Glutamatergic neuron (in vitro differentiated cells): ENCODE measurements around the gene LDAH. TPM values are rescaled to one million over a fixed set of nuclear protein-coding genes. Genes with fewer than 3 reads are reported as not detected.

Experiments used
- DNase-seq: peaks from one replicate; pipeline ENCODE4 v3.0.0; 2022
- H3K27ac Mint-ChIP-seq: one replicate; pipeline ENCODE4 v1.8.0; 2020; ENCODE audit warnings: mild to moderate bottlenecking, mixed read lengths, inconsistent platforms; ENCODE audit not compliant: unreplicated experiment
- H3K27me3 Mint-ChIP-seq: one replicate; pipeline ENCODE4 v1.8.0; 2020; ENCODE audit warnings: mild to moderate bottlenecking, moderate library complexity, mixed read lengths, inconsistent platforms; ENCODE audit not compliant: unreplicated experiment
- H3K36me3 Mint-ChIP-seq: one replicate; pipeline ENCODE4 v1.8.0; 2020; ENCODE audit warnings: mild to moderate bottlenecking, mixed read lengths, inconsistent platforms; ENCODE audit not compliant: unreplicated experiment
- H3K4me1 Mint-ChIP-seq: one replicate; pipeline ENCODE4 v1.8.0; 2020; ENCODE audit warnings: mild to moderate bottlenecking, low read depth, mixed read lengths, inconsistent platforms; ENCODE audit not compliant: unreplicated experiment
- H3K4me3 Mint-ChIP-seq: one replicate; pipeline ENCODE4 v1.8.0; 2020; ENCODE audit warnings: mild to moderate bottlenecking, mixed read lengths, inconsistent platforms; ENCODE audit not compliant: unreplicated experiment
- H3K9me3 Mint-ChIP-seq: one replicate; pipeline ENCODE4 v1.8.0; 2020; ENCODE audit warnings: mild to moderate bottlenecking, moderate library complexity, mixed read lengths, inconsistent platforms; ENCODE audit not compliant: unreplicated experiment
- CTCF ChIP-seq: fragments of 200-600 bp; sonication (generic); IDR thresholded peaks from one replicate; pipeline ENCODE4 v1.5.0; 2021; ENCODE audit not compliant: partially characterized antibody, unreplicated experiment
- total RNA-seq: library from RNA; stranded (reverse); fragmentation: NEBNext Ultra II Directional; extraction: Animal tissue kit (Norgen Biotek cat#: 25700); gene quantifications from one replicate; pipeline ENCODE4 v1.2.1, GENCODE V29; 2021; ENCODE audit not compliant: unreplicated experiment

The LDAH gene
- total RNA-seq, 1 donor from 2014 or later = 33.7 TPM

GRCh38 chr2:20766798-20767644 is 55.9 kb downstream of the LDAH start:
- no peak overlapping the region for H3K4me3 Mint-ChIP-seq
- peaks cover 12% of the 10 kb centered on the region for H3K36me3 Mint-ChIP-seq
- peaks cover 3% of the 10 kb centered on the region for H3K27me3 Mint-ChIP-seq
- no peak for DNase-seq
- H3K27ac Mint-ChIP-seq = no peak overlapping the region
- H3K4me1 Mint-ChIP-seq = no peaks in the 10 kb centered on the region
- peaks cover 6% of the 10 kb centered on the region for H3K9me3 Mint-ChIP-seq
- no peak for TF ChIP-seq CTCF

DNA sequence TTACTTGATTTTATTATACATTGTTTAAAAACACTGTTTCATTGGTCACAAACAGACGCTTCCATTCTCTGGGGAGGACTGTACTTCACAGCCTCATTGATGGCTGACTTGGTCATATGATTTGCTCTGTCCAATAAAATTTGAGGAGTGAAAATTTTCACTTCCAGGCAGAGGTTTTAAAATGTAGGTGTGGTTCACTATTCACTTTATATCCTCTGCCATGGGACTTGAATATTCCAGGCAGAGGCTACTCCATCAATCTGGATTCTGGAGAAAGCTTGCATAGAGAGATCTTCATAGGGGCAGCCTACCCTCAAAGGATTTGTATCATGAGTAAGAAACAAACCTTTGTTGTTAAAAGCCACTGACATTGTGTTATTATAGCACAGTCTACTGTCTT is 56.7 kb downstream of the LDAH start:
- H3K27me3 Mint-ChIP-seq = peaks cover 3% of the 10 kb centered on the region
- H3K4me3 Mint-ChIP-seq = no peak overlapping the region
- peaks cover 12% of the 10 kb centered on the region for H3K36me3 Mint-ChIP-seq
- DNase-seq = no peak
- no peak for TF ChIP-seq CTCF
- peaks cover 6% of the 10 kb centered on the region for H3K9me3 Mint-ChIP-seq
- no peaks in the 10 kb centered on the region for H3K4me1 Mint-ChIP-seq
- H3K27ac Mint-ChIP-seq = no peak overlapping the region

GRCh38 chr2:20762945-20763683 is 59.8 kb downstream of the LDAH start:
- DNase-seq = no peak
- peaks cover 2% of the 10 kb centered on the region for H3K9me3 Mint-ChIP-seq
- H3K27me3 Mint-ChIP-seq = no peaks in the 10 kb centered on the region
- no peak overlapping the region for H3K4me3 Mint-ChIP-seq
- TF ChIP-seq CTCF = no peak
- no peaks in the 10 kb centered on the region for H3K4me1 Mint-ChIP-seq
- peaks cover 11% of the 10 kb centered on the region for H3K36me3 Mint-ChIP-seq
- no peak overlapping the region for H3K27ac Mint-ChIP-seq

DNA sequence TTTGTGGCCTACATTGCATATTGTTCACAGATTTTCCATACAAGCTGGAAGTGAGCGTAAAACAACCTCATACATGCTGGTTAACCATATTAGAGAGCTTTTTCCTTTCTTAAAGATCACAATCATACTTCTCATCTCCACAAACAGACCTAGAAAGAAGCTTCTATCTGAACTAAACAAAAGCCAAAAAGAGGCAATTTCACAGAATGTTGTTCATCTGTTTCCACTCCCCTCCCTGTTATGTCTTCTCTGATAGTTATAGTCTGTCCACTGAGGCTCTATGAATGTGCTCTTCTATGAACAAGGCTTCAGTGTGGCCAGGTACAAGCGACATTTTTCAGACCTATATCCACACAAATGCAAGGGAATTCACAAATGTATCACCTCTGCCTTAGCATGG is 63.4 kb downstream of the LDAH start:
- Mint-ChIP-seq H3K4me3 (no peak overlapping the region), H3K4me1 (peaks cover 6% of the 10 kb centered on the region), H3K27me3 (no peaks in the 10 kb centered on the region), H3K9me3 (peaks cover 2% of the 10 kb centered on the region), H3K36me3 (peaks cover 5% of the 10 kb centered on the region), H3K27ac (no peak overlapping the region)
- no peak for DNase-seq
- no peak for TF ChIP-seq CTCF

GRCh38 chr2:20758997-20759396 is 63.9 kb downstream of the LDAH start:
- no peak for DNase-seq
- Mint-ChIP-seq H3K4me1 (peaks cover 6% of the 10 kb centered on the region), H3K9me3 (peaks cover 2% of the 10 kb centered on the region), H3K4me3 (no peak overlapping the region), H3K27ac (no peak overlapping the region), H3K36me3 (peaks cover 5% of the 10 kb centered on the region), H3K27me3 (no peaks in the 10 kb centered on the region)
- no peak for TF ChIP-seq CTCF
